A204.1 (cell line): ENCODE measurements around the gene STK10.
"Not testable (repeated sequence)": the region's sequence is repeated elsewhere in the genome, so short reads cannot be mapped to it uniquely, and the experiment has no call there.

Source experiments
- FAIRE-seq: peaks from 2 replicates; lab custom pipeline; 2012; peaks lifted over from hg19 to GRCh38; lab: Jason Lieb, UNC

Gene STK10

DNA sequence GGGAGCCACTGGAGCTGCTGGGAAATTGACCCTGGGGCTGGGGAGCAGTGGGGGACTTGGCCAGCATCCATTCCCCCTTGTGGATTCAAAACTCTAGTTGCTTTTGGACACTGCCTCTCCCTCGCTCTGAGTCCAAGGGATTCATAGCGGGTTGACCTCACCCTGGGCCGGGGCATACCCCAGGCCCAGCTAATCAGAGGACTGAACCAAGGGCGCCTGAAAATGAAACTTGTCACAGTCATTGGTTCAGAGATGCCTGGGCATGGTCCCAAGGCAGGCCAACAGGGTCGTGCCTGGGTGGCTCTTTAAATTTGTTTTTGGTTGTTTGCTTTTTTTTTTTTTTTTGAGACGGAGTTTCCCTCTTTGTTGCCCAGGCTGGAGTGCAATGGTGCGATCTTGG lies 22.6 kb downstream of the STK10 start:
- no peak for FAIRE-seq

DNA sequence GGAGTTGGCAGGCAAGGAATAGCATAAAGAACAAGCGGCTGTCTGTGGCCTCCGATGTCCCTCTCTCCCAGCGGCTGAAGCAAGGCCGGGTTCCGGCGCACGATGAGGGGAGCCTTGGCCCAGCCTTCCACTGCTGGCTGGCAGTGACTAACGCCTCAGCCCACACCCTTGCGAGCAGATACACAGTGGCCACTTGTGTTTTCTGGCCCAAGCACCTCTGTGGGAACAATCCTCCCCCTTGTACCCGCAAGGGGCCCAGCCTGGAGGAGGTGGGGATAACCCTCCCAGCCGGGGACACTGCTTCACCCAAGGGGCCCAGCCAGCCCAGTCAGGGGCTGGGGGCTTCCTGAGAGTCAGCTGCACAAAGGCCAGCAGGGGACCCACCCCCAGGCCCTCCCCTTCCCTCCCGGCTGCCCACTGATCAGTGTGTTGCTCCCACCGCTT lies 23.2 kb downstream of the STK10 start:
- FAIRE-seq: no peak

DNA sequence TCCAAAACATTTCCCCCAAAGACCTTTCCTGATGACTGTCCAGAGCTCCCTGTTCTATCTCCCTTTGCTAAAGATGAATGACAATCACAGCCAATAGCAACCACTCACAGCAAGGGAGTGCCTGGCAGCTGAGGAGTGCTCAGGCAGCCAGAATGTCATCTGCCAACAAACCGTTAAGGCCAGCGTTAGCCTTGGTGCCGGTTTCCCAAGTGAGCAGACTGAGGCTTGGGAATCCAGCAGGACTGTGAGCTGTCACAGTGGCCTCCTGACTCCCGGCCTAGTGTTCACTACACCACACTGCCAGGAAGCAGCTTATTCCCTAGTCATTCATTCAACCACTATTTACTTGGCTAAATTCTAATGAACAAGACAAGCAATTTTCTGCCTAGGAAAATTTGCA lies 24.7 kb downstream of the STK10 start:
- no peak for FAIRE-seq

DNA sequence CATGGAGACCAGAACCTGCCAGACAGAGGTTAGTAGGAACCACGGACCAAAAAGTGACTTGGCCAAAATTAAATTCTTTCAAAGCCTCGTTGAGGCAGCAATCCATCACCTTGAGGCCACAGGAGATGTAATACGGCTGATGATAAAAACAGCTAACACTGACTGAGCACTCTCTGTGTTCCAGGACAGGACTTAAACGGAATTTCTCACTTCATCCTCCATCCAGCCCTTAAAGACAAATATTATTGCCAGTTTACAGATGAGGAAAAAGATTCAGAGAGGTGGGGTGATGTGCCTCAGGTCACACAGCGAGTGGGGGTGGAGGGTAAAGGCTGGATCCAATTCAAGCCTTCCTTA lies 25.1 kb downstream of the STK10 start:
- no peak for FAIRE-seq

DNA sequence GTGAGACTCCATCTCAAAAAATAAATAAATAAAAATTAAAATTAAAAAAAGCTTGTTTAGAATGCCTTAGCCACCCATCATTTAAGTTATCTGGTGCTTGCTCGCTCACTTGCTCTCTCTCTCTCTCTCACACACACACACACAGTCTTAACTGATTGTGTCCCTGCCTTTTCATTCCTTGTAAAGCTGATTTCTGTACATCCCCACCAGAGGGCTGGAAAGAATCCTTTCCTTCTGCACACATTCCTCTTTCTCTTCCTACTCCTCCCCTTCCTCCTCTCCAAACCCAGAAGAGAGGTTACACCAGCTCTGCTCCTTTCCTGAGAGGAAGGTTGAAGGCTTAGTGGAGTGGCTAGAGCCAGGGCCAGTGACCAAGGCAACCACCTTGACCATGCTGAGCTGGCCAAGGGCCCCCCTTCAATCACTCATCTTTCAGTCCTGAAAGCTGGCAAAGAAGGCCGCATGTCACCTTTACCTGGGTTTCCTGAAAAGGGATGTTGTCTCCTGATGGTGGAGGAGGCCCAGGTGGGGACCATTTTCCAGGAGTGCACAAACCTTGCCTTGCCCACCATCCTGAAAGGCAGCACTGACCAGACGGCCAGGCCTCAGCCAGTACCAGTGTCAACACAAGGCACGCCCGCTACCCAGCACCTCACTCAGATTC lies 25.6 kb downstream of the STK10 start:
- no peak for FAIRE-seq

DNA sequence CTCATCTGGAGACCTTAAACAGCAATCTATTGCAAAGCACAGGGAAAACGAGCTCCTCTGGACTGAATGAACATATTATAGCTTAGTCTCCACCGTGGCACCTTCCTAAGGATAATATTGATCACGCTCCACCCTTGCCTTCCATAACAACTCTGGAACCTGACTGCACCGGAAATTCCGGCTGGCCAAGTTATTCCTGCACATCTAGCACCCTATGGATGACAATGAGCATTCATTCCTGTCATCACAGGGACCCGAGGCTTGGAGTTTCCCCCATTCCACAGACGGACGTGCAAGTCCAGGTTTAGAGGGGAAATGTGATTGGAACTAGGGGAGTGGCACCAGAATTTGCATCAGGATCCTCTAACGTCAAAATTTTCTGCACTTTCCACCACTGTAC lies 27.5 kb downstream of the STK10 start:
- no peak for FAIRE-seq

DNA sequence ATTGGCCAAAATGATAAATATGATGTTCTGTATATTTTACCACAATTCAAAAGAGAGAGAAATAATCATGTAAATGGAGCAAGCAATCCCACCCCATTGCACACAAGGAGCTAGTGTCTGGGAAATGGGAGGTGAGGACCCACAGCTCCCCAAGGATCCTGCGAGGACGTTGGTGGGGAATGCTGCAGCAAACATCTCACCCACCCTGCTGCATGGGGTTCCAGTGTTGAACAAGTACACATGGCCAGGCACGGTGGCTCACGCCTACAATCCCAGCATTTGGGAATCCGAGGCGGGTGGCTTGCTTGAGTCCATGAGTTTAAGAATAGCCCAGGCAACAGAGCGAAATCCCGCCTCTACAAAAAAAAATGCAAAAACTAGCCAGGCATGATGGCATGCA lies 29.0 kb downstream of the STK10 start:
- no peak for FAIRE-seq

DNA sequence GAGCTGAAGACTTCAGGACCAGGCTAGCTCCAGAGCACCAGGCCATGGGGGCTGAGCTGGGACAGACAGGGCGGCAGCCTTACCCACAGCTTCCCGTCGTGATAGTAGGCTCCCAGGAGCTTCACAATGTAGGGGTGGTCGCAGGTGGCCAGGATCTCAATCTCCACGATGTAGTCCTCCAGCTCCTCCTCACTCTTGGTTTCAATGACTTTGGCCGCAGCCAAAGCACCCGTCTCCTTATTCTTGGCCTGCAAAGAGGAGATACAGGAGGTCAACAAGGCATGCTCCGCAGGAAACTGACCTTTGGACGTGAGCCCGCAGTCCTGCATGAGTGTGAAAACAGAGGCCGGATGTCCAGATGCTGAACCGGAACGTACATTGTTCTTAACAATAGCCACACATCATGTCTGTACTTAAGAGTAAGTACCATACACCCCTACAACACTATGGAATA lies 31.5 kb downstream of the STK10 start:
- FAIRE-seq: no peak

DNA sequence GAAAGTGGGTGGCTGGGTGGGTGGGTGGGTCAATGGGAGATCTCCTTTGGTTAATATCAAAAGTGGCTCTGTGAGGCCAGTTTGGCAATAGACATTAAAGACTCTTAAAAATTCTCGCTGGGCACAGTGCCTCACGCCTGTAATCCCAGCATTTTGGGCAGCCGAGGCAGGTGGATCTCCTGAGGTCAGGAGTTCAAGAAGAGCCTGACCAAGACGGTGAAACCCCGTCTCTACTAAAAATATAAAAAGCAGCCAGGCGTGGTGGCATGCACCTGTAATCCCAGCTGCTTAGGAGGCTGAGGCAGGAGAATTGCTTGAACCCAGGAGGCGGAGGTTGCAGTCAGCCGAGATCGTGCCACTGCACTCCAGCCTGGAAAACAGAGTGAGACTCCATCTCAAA lies 32.9 kb downstream of the STK10 start:
- not testable (repeated sequence) for FAIRE-seq

DNA sequence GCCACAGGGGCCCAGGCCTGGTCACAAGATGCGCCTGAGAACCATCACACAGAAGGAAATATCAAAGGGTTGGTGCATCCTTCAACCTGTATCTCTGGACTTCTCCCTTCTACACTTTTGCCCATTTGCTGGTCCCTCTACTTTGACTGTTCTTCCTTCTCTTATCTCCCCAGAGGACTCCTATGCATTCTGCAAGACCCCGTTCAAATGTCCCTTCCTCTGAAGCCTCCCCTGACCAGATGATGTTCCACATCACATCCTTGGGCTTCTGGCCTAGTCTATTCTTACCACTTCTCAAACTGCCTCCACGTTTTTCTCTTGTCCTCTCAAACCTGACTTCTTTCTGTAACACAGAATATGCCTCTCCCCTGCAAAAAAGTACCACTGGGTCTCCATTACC lies 34.3 kb downstream of the STK10 start:
- FAIRE-seq: no peak

DNA sequence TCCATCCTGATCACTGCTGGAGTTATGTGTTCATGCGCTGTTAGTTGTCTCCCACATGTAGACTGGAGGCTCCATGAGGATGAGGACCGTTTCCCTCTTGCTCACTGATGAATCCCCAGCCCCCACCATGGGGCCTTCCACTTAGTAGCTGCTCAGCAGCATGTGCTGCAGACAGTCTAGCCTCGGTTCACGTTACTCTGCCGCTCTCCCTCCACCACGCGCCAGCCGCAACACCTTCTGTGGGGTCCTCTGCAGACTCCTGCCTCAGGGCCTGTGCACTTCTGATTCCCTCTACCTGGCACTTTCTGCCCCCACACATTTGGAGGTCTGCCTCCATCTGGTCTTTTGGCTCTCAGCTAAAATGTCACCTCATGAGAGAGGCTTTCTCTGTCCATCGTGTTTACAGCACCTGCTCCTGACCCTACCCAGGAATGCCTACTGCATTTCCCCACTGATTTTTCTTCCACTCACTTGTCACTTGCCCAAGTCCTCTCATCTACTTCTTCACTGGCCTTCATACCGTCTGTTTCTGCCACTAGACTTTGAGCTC lies 36.3 kb downstream of the STK10 start:
- FAIRE-seq: no peak

DNA sequence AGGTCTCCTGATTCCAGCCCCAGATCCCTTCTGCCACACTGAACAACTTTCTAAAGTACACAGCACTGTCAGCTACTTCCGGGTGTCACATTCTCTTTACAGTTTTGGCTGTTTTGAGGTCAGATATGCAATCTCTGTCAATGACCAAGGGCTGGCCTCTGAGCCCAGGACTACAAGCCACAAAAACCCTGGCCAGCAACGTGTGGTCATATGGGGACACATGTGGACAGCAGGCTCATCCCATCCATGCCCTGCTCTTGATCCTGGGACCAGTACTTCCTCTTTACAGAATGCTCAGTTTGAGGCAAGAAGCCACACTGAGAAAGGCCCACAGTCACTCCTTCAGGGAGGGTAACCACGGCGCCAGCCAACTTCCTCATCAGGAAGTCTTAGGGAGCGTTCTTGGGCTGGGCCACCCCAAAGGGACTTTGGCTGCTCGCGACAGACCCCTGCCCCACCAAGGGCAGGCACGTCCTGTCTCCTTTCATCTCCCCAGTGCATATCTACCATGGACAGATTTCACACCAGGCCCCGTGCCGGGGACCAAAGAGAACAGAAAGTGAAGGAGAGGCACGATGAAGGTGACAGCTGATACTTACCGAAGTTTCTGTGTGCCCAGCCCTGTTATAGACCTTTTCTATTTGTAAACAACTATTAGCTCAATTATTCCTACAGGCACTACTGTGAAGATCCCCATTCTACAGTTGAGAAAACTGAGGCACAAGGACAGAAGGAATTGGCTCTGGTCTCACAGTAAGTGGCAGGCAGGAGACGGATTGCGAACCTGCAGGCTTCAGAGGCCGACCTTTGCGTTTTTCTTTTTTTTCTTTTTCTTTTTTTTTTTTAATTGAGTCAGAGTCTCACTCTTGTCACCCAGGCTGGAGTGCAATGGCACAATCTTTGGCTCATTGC lies 37.3 kb downstream of the STK10 start:
- no peak for FAIRE-seq

DNA sequence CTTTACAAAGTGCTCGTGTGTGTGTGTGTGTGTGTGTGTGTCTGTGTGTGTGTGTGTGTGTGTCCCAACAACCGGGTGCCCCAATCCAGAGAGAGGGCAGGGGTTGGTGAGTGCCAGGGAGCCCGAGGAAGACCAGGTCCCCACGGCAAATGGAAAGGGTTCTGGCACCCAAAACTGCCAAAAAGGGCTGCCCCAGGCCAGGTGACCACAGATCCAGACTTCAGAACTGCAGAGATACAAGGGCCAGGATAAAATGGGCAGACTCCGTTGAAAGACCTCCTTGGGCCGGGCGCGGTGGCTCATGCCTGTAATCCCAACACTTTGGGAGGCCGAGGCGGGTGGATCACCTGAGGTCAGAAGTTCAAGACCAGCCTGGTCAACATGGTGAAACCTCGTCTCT lies 38.5 kb downstream of the STK10 start:
- FAIRE-seq: not testable (repeated sequence)

DNA sequence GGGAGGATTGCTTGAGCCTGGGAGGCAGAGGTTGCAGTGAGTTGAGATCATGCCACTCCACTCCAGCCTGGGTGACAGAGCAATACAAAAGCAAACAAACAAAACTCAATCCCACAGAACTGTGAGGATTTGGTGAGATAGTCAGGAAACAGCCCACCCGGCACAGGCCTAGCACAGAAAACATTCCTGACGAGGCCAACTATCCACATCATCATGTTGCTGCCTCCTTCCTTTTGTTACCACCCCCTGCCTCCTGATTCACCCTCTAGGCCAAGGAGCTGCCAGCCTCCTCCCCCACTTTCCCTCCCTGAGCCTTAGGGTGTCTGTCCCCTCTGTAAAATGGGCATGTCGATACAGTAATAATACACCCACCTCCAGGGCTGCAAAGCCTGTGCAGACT lies 39.0 kb downstream of the STK10 start:
- FAIRE-seq: no peak

DNA sequence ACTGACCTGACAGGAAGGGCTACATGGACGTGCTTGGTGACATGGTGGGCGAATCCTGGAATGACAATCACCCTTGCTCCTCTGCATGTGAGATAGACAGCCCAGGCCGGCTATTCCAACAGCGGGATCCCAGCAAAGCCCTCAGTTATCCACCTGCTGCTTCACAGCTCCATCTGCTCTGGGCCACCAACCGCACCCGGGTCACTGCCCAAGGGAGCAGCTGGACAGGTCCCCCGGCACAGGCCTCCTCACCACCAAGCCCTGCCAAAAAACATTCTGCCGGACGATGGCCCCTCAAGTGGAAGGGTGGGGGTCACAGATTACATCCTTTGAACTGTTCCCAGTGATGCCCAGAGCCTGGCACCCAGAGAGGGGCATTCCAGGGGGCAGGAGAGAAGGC lies 39.6 kb downstream of the STK10 start:
- FAIRE-seq: no peak

DNA sequence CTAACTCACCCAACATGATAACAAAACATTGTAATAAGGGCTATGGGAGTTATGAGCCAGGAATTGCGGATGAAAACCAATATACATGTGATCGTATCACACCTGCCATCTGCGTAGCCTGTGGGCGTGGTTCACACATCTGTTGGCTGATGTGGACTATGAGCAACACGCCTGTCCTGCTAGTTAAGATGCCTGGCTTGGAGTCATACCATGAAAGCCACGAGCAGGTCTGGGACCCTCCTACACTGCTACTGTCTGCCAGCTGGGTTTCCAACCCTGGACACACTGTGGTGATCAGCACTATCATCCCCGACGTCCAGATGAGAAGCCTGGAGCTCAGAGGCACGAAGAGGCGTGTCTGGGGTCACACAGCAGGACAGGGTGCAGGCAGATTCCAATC lies 40.2 kb downstream of the STK10 start:
- FAIRE-seq: no peak

DNA sequence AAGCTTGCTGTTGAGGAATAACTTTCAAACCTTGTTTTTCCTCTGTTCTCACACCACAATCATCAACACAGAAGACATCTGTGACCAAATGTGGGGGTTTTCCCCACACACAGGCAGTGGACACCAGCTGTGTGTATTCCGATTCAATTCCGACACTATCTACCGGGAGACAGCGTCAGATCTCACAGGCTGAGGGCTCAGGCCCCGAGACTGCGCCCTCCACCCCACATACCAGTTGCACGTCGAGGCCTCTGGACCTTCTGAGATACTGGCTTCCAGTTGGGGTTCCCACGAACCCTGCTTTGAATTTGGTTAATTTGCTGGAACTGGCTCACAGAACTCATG lies 41.3 kb downstream of the STK10 start:
- no peak for FAIRE-seq

DNA sequence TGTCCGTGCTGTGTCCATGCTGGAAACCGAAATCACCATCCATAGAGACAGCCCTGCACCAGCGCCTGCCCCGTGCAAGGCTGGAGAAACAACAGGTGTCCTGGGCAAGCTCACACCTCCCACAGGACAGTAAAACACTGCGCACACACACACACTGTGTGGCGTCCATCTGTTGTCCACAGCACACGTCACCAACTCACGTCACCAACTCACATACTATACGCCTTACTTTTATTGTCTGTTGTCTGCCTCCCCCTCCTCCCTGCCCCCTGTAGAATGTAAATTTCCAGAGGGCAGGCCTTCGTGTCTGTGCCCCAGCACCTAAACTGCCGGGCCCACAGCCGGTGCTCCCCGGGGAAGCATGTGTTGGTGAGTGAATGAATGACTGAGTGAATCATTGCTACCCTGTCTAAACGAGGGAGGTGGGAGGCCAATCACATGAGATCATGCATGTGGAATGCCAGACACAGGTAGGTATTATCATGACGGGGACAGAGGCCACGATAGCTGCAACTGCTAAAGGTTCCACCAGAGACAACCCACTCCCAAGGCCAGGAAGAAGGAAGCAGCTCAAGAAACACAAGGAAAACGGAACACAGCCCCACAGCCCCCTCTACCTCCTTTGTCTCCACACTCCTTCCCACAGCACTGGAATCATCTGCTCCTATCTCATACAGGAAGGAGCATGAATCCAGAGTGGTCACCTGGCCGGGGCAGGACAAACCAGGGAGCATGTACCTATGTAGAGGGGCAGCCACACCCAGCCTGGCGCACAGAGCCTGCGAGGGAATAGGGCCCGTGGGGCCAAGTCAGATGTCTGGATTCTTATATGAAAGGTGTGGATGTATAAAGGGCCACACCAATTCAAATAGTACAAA lies 41.9 kb downstream of the STK10 start:
- FAIRE-seq: no peak

DNA sequence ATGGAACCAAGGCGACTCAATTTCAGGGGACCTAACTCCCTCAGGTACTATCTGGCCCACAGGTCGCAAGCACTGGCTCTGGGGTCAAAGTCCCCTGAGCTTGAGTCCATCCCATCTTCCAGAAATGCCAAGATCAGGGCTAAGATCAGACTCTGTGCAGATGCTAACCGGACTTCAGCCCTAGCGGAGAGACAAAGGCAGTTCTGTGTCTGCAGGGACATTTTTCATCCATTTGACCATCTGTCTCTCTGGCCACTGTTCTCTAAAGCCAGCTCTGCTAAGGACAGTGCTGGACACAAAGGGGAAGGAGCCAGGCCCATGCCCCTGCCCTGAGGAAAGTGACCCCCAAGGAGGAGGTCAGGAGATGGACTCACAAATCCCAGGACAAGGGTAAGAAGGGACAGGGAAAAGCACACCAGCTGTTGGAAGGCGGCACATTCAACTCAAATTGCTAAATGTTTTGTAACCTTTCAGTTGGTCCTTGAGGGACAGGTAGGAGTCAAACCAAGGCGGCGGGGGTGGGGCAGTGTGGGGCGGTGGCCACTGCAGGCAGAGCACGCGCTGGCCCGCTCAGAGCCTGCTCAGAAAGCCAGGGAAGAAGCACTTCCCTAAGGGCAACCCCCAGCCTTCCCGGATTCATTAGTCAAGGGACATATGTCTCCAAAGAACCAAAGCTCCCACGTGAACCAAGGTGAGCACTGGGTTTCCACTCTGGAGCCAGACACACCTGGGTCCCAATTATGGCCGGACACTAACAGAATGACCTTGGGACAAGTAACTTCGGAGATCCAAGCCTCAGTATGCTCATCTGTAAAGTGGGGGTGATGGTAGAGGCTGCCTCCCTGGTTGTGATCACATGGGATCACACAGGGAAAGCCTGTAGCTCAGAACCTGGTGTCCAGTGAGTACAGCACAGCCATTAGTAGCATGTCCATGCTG lies 42.8 kb downstream of the STK10 start:
- FAIRE-seq: no peak

DNA sequence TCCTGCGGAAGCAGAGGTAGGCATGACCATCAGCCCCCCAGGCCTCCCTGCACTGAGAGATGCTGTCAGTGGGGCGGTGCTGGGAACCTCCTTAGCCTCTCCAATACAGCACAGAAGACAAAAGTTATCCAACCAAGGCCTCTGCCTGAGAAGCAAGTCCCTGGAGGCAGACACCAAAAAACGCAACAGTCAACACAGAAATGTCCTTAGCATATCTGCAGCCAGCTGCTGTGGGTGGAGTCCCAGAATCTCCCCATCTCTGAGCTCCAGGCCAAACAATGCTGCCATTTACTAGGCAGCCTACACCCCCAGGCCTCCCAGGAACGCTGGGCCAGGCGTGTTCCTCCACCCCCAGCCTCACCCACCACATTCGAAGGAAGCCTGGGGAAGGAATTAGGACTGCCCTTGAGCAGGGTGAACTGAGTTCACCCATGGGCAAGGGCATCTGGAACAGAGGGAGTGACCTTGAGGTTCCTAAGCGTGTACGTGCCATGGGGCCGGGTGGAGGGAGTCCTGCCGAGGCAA lies 43.7 kb downstream of the STK10 start:
- no peak for FAIRE-seq

DNA sequence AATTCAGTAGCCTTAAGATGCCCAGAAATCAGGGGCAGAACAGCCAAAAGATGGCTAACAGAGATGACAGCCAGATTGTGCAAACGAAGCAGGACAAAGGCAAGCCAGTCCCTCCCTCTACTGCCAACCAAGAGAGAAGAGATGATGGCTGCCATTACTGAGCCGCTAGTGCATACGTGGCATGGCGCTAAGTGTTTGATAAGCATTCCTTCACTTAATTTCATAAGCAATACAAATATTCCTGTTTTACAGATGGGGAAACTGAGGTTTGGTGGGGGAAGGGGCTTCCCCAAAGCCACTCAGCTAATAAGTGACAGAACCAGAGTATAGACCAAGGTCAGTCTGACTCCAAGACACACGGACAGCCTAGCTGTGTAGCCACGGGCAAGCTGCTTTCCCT lies 44.1 kb downstream of the STK10 start:
- FAIRE-seq: no peak
